H1 (cell line): ENCODE results near the gene PTRH1. TPM values are rescaled to one million over a fixed set of nuclear protein-coding genes. Genes with fewer than 3 reads are reported as not detected.

Experiments
- CTCF ChIA-PET: fragments of 300-600 bp; sonication (Branson Sonifier 250); formaldehyde crosslinking; loops from one replicate; lab custom pipeline; 2021; ENCODE audit not compliant: partially characterized antibody; lab: Charles Lee
- POLR2A ChIA-PET: fragments of 300-600 bp; sonication (Branson Sonifier 250); formaldehyde crosslinking; loops from one replicate; lab custom pipeline; 2021; ENCODE audit warnings: inconsistent platforms; ENCODE audit not compliant: partially characterized antibody; lab: Charles Lee
- DNase-seq, 2 experiments: peaks; one replicate each; pipeline versions ENCODE4 v3.0.0 to v3.0.0-alpha.2; 2010 to 2022; ENCODE audit warnings: low spot score in 2 of 2, low read depth in 1 of 2, mixed read lengths in 1 of 2
- FAIRE-seq: peaks from 2 replicates; lab custom pipeline; 2011; peaks lifted over from hg19 to GRCh38; lab: Jason Lieb, UNC
- H2AFZ ChIP-seq: 2 replicates; pipeline ENCODE4 v1.8.1; 2012; ENCODE audit warnings: low read length, inconsistent platforms
- H2AK5ac ChIP-seq: 2 replicates; pipeline ENCODE4 v1.6.1; 2013; ENCODE audit warnings: low read depth, low read length
- H2BK120ac ChIP-seq: replicated peaks from 2 replicates; pipeline ENCODE3; 2013; ENCODE audit warnings: low read depth, low read length, inconsistent platforms
- H2BK12ac ChIP-seq: 2 replicates; pipeline ENCODE4 v1.6.1; 2013; ENCODE audit warnings: low read depth, low read length
- H2BK15ac ChIP-seq: 2 replicates; pipeline ENCODE4 v1.6.1; 2013; ENCODE audit warnings: low read length
- H2BK20ac ChIP-seq: 2 replicates; pipeline ENCODE4 v1.6.1; 2013; ENCODE audit warnings: low read length
- H2BK5ac ChIP-seq: 2 replicates; pipeline ENCODE4 v1.6.1; 2013; ENCODE audit warnings: low read depth, low read length
- H3K14ac ChIP-seq: 2 replicates; pipeline ENCODE4 v1.6.1; 2013; ENCODE audit warnings: inconsistent platforms; ENCODE audit not compliant: insufficient read length
- H3K18ac ChIP-seq: 2 replicates; pipeline ENCODE4 v1.6.1; 2013; ENCODE audit warnings: low read length; ENCODE audit errors: extremely low read depth
- H3K23ac ChIP-seq: 2 replicates; pipeline ENCODE4 v1.6.1; 2013; ENCODE audit warnings: inconsistent platforms; ENCODE audit not compliant: insufficient read length
- H3K23me2 ChIP-seq: 2 replicates; pipeline ENCODE4 v1.6.1; 2013; ENCODE audit warnings: low read depth, low read length
- H3K27ac ChIP-seq: 2 replicates; pipeline ENCODE4 v1.6.1; 2011; ENCODE audit warnings: low read depth, low read length, inconsistent platforms
- H3K27me3 ChIP-seq, 4 experiments: replicated peaks in 1 of 4; 1 replicate in 1 of 4; 2 replicates in 3 of 4; pipeline versions ENCODE4 v1.6.1 to v1.8.1; 2011 to 2013; ENCODE audit warnings: low read length in 3 of 4, mild to moderate bottlenecking in 3 of 4, inconsistent platforms in 2 of 4, mixed read lengths in 2 of 4, moderate library complexity in 1 of 4; ENCODE audit not compliant: control insufficient read depth in 3 of 4, insufficient read depth in 3 of 4; ENCODE audit errors: extremely low read depth in 1 of 4
- H3K36me3 ChIP-seq, 4 experiments: 2 replicates each; pipeline versions ENCODE4 v1.6.1 to v1.8.1; 2011 to 2013; ENCODE audit warnings: mild to moderate bottlenecking in 4 of 4, low read length in 3 of 4, moderate library complexity in 2 of 4, control low read depth in 1 of 4, inconsistent platforms in 1 of 4; ENCODE audit not compliant: insufficient read depth in 4 of 4, control insufficient read depth in 2 of 4
- H3K4ac ChIP-seq: replicated peaks from 2 replicates; pipeline ENCODE3; 2013; ENCODE audit warnings: low read length, low read depth, mixed read lengths, inconsistent platforms; ENCODE audit not compliant: insufficient read length
- H3K4me1 ChIP-seq, 4 experiments: replicated peaks in 1 of 4; 1 replicate in 1 of 4; 2 replicates in 3 of 4; pipeline versions ENCODE4 v1.6.1 to v1.8.1; 2011 to 2013; ENCODE audit warnings: low read length in 3 of 4, inconsistent platforms in 2 of 4, mixed read lengths in 1 of 4; ENCODE audit not compliant: insufficient read depth in 4 of 4, control insufficient read depth in 3 of 4
- H3K4me2 ChIP-seq, 2 experiments: 2 replicates each; pipeline versions ENCODE4 v1.6.1 to v1.8.1; 2011 to 2013; ENCODE audit warnings: low read depth in 2 of 2, low read length in 2 of 2, control low read depth in 1 of 2, inconsistent platforms in 1 of 2, mild to moderate bottlenecking in 1 of 2; ENCODE audit not compliant: insufficient read depth in 1 of 2
- H3K4me3 ChIP-seq, 4 experiments: fragments of 200-600, 300-600 bp in 1 of 4; sonication (generic), shearing (Covaris generic), sonication (Bioruptor Twin) in 1 of 4; 2 replicates each; pipeline versions ENCODE4 v1.5.1 to v1.8.1; 2011 to 2016; ENCODE audit warnings: low read length in 4 of 4, low read depth in 3 of 4, control low read depth in 2 of 4, inconsistent platforms in 2 of 4, mild to moderate bottlenecking in 2 of 4, mixed read lengths in 1 of 4, moderate library complexity in 1 of 4; ENCODE audit not compliant: insufficient read depth in 2 of 4; ENCODE audit errors: extremely low read depth in 1 of 4
- H3K56ac ChIP-seq: replicated peaks from 2 replicates; pipeline ENCODE3; 2013; ENCODE audit warnings: low read depth, mild to moderate bottlenecking, mixed read lengths, low read length, inconsistent platforms; ENCODE audit not compliant: insufficient read length
- H3K79me1 ChIP-seq: 2 replicates; pipeline ENCODE4 v1.6.1; 2013; ENCODE audit warnings: low read depth, low read length, control low read depth
- H3K79me2 ChIP-seq, 2 experiments: 2 replicates each; pipeline versions ENCODE4 v1.6.1 to v1.8.1; 2012 to 2013; ENCODE audit warnings: low read length in 2 of 2, mild to moderate bottlenecking in 2 of 2, inconsistent platforms in 1 of 2; ENCODE audit not compliant: insufficient read depth in 2 of 2, control insufficient read depth in 1 of 2
- H3K9ac ChIP-seq, 4 experiments: replicated peaks in 1 of 4; 1 replicate in 1 of 4; 2 replicates in 3 of 4; pipeline versions ENCODE4 v1.6.1 to v1.8.1; 2011 to 2013; ENCODE audit warnings: low read depth in 3 of 4, low read length in 3 of 4, control low read depth in 2 of 4, mild to moderate bottlenecking in 2 of 4, moderate library complexity in 2 of 4, inconsistent platforms in 1 of 4; ENCODE audit errors: extremely low read depth in 1 of 4
- H3K9me3 ChIP-seq, 2 experiments: 2 replicates each; pipeline versions ENCODE4 v1.6.1 to v1.8.1; 2012 to 2013; ENCODE audit warnings: mild to moderate bottlenecking in 2 of 2, moderate library complexity in 2 of 2, control low read depth in 1 of 2, inconsistent platforms in 1 of 2, low read depth in 1 of 2, low read length in 1 of 2, mixed read lengths in 1 of 2; ENCODE audit not compliant: insufficient read depth in 2 of 2
- H4K20me1 ChIP-seq, 2 experiments: replicated peaks in 1 of 2; 2 replicates each; pipeline versions ENCODE3 to v1.8.1; 2011 to 2013; ENCODE audit warnings: inconsistent platforms in 2 of 2, low read length in 2 of 2, mild to moderate bottlenecking in 1 of 2; ENCODE audit not compliant: insufficient read depth in 2 of 2, control insufficient read depth in 1 of 2
- H4K5ac ChIP-seq: 2 replicates; pipeline ENCODE4 v1.6.1; 2013; ENCODE audit warnings: low read length, low read depth, mixed read lengths, inconsistent platforms; ENCODE audit not compliant: insufficient read length
- H4K8ac ChIP-seq: 2 replicates; pipeline ENCODE4 v1.8.0; 2013; ENCODE audit warnings: mild to moderate bottlenecking, moderate library complexity, low read length, inconsistent platforms; ENCODE audit not compliant: insufficient read depth; ENCODE audit errors: extremely low read depth
- H4K91ac ChIP-seq: replicated peaks from 2 replicates; pipeline ENCODE3; 2013; ENCODE audit warnings: low read length, mixed read lengths, inconsistent platforms; ENCODE audit not compliant: insufficient read length
- ASH2L ChIP-seq: fragments of 200-600, 300-600 bp; sonication (generic); IDR thresholded peaks from one replicate; pipeline ENCODE4 v1.7.1; 2017; ENCODE audit warnings: low read length
- BRCA1 ChIP-seq: IDR thresholded peaks from 2 replicates; pipeline ENCODE4 v1.6.1; 2012; ENCODE audit warnings: low read depth, low read length, improper control_type of control experiment
- CEBPB ChIP-seq: IDR thresholded peaks from 2 replicates; pipeline ENCODE4 v1.6.1; 2012; ENCODE audit warnings: low read depth, low read length
- EGR1 ChIP-seq: IDR thresholded peaks from 2 replicates; pipeline ENCODE4 v1.6.1; 2011; ENCODE audit warnings: low read depth, low read length, borderline replicate concordance
- KDM1A ChIP-seq: fragments of 200-600, 300-600 bp; sonication (generic); IDR thresholded peaks from 2 replicates; pipeline ENCODE4 v1.7.1; 2016; ENCODE audit warnings: mild to moderate bottlenecking, low read length, borderline replicate concordance
- NRF1 ChIP-seq: IDR thresholded peaks from 2 replicates; pipeline ENCODE4 v1.6.1; 2011; ENCODE audit warnings: mild to moderate bottlenecking, low read depth, low read length, improper control_type of control experiment
- SAP30 ChIP-seq: fragments of 300-600 bp; sonication (generic); IDR thresholded peaks from 2 replicates; pipeline ENCODE4 v1.7.1; 2012; ENCODE audit warnings: low read length, moderate library complexity, mild to moderate bottlenecking, inconsistent platforms; ENCODE audit not compliant: insufficient read depth, insufficient replicate concordance
- SP4 ChIP-seq: IDR thresholded peaks from 2 replicates; pipeline ENCODE4 v1.6.1; 2012; ENCODE audit warnings: low read length, inconsistent platforms
- TAF1 ChIP-seq: IDR thresholded peaks from 2 replicates; pipeline ENCODE4 v1.6.1; 2011; ENCODE audit warnings: mild to moderate bottlenecking, low read depth, low read length
- TCF12 ChIP-seq: IDR thresholded peaks from 2 replicates; pipeline ENCODE4 v1.6.1; 2011; ENCODE audit warnings: low read depth, mild to moderate bottlenecking, low read length
- YY1 ChIP-seq: IDR thresholded peaks from 2 replicates; pipeline ENCODE4 v1.6.1; 2011; ENCODE audit warnings: low read depth, mild to moderate bottlenecking, low read length
- WGBS, 2 experiments: shearing (Covaris generic) in 1 of 2; methylation state at CpG; one replicate each; pipeline versions ENCODE4 v1.1.6 to v1.1.7; 2013 to 2015; ENCODE audit warnings: low lambda C conversion rate in 2 of 2, mixed read lengths in 2 of 2, inconsistent platforms in 1 of 2, low coverage in 1 of 2, missing lambda C conversion rate in 1 of 2; ENCODE audit not compliant: insufficient replicate concordance in 2 of 2, insufficient coverage in 1 of 2, insufficient read length in 1 of 2; ENCODE audit errors: extremely low coverage in 1 of 2, missing lambda C conversion rate in 1 of 2; 5-methylcytosine and 5-hydroxymethylcytosine counted together
- polyA plus RNA-seq, 7 experiments: library from polyadenylated mRNA; depleted of rRNA in 3 of 7; stranded (reverse) in 5 of 7; unstranded in 2 of 7; fragments of >200 nt in 5 of 7; fragments of 200-250 nt in 2 of 7; gene quantifications; 1 replicate in 5 of 7; 2 replicates in 1 of 7; 4 replicates in 1 of 7; pipeline versions ENCODE4 v1.2.1 to v1.2.3, GENCODE V29; 2011 to 2013; ENCODE audit warnings: missing spikeins in 2 of 7, mixed read lengths in 2 of 7
- total RNA-seq: library from RNA; stranded (reverse); fragmentation: NEBNext Ultra II Directional; extraction: Animal tissue kit (Norgen Biotek cat#: 25700); gene quantifications from 2 replicates; pipeline ENCODE4 v1.2.1, GENCODE V29; 2021
- TF ChIP-seq, protein P1 (sequence below): IDR thresholded peaks from 2 replicates; pipeline ENCODE4 v1.6.1; 2012; ENCODE audit warnings: inconsistent platforms
- TF ChIP-seq, protein P2 (sequence below): IDR thresholded peaks from 2 replicates; pipeline ENCODE4 v1.6.1; 2012; ENCODE audit warnings: low read length, inconsistent platforms

PTRH1 gene
- total and polyA plus RNA-seq, 2 of the 8 experiments (the other 6 are each of a cell fraction or from before 2014, with no cell fraction given) = 11.1 to 19.8 TPM

DNA sequence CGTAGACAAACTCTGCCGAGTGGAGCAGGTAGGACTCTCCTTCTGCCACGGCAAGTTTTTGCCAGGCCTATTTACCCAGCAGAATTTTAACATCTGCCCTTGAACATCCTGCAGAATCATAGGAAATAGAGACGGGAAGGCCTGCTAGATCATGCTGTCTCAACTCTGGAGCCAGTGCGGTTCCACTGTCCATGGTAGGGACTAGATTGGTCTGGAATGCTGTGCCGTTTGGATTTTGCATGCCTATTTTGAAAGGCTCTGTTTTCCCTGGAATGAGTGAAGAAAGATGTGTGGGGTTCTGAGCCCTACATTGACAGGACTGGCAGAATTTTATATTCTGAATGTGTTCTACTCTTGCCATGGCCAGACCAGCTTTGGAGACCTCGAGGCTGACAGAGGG, 42.2 kb downstream of the PTRH1 start:
- Histone ChIP-seq H4K20me1 (peaks cover 0 to 1% of the 10 kb centered on the region in 2 experiments), H2BK12ac (no peak overlapping the region), H3K9ac (no peak overlapping the region), H3K4ac (no peak overlapping the region), H3K18ac (no peak overlapping the region), H3K14ac (no peak overlapping the region), H3K23me2 (no peaks in the 10 kb centered on the region), H3K27me3 (no peaks in the 10 kb centered on the region), H3K79me2 (no peaks in the 10 kb centered on the region), H4K5ac (no peak overlapping the region), H2AK5ac (no peak overlapping the region), H4K91ac (no peak overlapping the region), H3K9me3 (no peaks in the 10 kb centered on the region), H2BK15ac (no peak overlapping the region), H2AFZ (no peak overlapping the region), H3K79me1 (no peaks in the 10 kb centered on the region), H3K4me3 (no peak overlapping the region), H3K4me2 (no peak overlapping the region), H3K23ac (no peak overlapping the region), H3K27ac (no peak overlapping the region), H2BK120ac (no peak overlapping the region), H4K8ac (no peak overlapping the region), H2BK20ac (no peak overlapping the region), H3K56ac (no peak overlapping the region), H2BK5ac (no peak overlapping the region), H3K4me1 (no peaks in the 10 kb centered on the region), H3K36me3 (peaks cover 2 to 30% (median 16%) of the 10 kb centered on the region in 4 experiments; a peak in 5 of 8 replicates)
- DNase-seq (no peak), FAIRE-seq (no peak)
- WGBS, 2 experiments = 93% methylated on average over 7 of the region's 7 CpGs; no CpG with 5 or more reads in 1 of the 2 experiments
- CTCF ChIA-PET = interaction anchor here (0.8 kb wide), 1 partner anchor 183 kb away, joined by 3 read pairs; no protein-coding TSS in a partner anchor
- POLR2A ChIA-PET = no interaction called here
- no peak for TF ChIP-seq SP4
- no peak for TF ChIP-seq KDM1A
- no peak for TF ChIP-seq CEBPB
- TF ChIP-seq SAP30 = no peak
- TF ChIP-seq, protein P1, sequence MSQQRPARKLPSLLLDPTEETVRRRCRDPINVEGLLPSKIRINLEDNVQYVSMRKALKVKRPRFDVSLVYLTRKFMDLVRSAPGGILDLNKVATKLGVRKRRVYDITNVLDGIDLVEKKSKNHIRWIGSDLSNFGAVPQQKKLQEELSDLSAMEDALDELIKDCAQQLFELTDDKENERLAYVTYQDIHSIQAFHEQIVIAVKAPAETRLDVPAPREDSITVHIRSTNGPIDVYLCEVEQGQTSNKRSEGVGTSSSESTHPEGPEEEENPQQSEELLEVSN = no peak
- no peak for TF ChIP-seq EGR1
- no peak for TF ChIP-seq NRF1
- TF ChIP-seq, protein P2, sequence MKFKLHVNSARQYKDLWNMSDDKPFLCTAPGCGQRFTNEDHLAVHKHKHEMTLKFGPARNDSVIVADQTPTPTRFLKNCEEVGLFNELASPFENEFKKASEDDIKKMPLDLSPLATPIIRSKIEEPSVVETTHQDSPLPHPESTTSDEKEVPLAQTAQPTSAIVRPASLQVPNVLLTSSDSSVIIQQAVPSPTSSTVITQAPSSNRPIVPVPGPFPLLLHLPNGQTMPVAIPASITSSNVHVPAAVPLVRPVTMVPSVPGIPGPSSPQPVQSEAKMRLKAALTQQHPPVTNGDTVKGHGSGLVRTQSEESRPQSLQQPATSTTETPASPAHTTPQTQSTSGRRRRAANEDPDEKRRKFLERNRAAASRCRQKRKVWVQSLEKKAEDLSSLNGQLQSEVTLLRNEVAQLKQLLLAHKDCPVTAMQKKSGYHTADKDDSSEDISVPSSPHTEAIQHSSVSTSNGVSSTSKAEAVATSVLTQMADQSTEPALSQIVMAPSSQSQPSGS = no peak
- no peak for TF ChIP-seq TAF1
- no peak for TF ChIP-seq TCF12
- TF ChIP-seq BRCA1 = no peak
- TF ChIP-seq ASH2L = no peak
- no peak for TF ChIP-seq YY1
